SK-N-SH (cell line): ENCODE measurements around the gene C2orf66. TPM values are rescaled to one million over a fixed set of nuclear protein-coding genes. Genes with fewer than 3 reads are reported as not detected.
A peak's percentile ranks its signal among the peaks of the same experiment; 100 is the strongest.

Experiments used
- CTCF ChIA-PET: fragments of 300-600, 350-600 bp; formaldehyde crosslinking; extraction: SDS; loops from one replicate; lab custom pipeline; 2021; lab: Yijun Ruan, JAX
- POLR2A ChIA-PET: fragments of 350-600 bp; sonication (Branson Sonifier 250); formaldehyde crosslinking; extraction: SDS; loops from one replicate; lab custom pipeline; 2020; ENCODE audit warnings: antibody characterized with exemption, inconsistent platforms; lab: Yijun Ruan, JAX
- DNase-seq: peaks from one replicate; pipeline ENCODE4 v3.0.0; 2012
- H2AFZ ChIP-seq: fragments of 200-600 bp; sonication (generic); 2 replicates; pipeline ENCODE4 v1.8.1; 2016; ENCODE audit warnings: antibody characterized with exemption, mild to moderate bottlenecking, low read depth
- H3F3A ChIP-seq: fragments of 200-600 bp; sonication (generic); replicated peaks from 2 replicates; pipeline ENCODE3; 2016; ENCODE audit warnings: antibody characterized with exemption, mild to moderate bottlenecking; ENCODE audit not compliant: insufficient read depth
- H3K27ac ChIP-seq, 2 experiments: fragments of 200-500 bp in 1 of 2; fragments of 200-600 bp in 1 of 2; sonication (Bioruptor generic) in 1 of 2; sonication (generic), shearing (Covaris generic) in 1 of 2; 2 replicates each; pipeline versions ENCODE4 v1.5.1 to v1.6.1; 2014 to 2016; ENCODE audit warnings: low read depth in 2 of 2, inconsistent platforms in 1 of 2, low read length in 1 of 2, mild to moderate bottlenecking in 1 of 2, mixed read lengths in 1 of 2
- H3K27me3 ChIP-seq: fragments of 200-600 bp; sonication (generic), shearing (Covaris generic); 2 replicates; pipeline ENCODE4 v1.6.1; 2016; ENCODE audit warnings: mixed run types; ENCODE audit not compliant: insufficient read depth
- H3K36me3 ChIP-seq, 2 experiments: fragments of 200-500 bp in 1 of 2; fragments of 200-600 bp in 1 of 2; sonication (Bioruptor generic) in 1 of 2; sonication (generic) in 1 of 2; replicated peaks in 1 of 2; 2 replicates each; pipeline versions ENCODE3 to v1.5.1; 2014 to 2016; ENCODE audit warnings: low read length in 1 of 2, mild to moderate bottlenecking in 1 of 2; ENCODE audit not compliant: insufficient read depth in 2 of 2, control insufficient read depth in 1 of 2
- H3K4me1 ChIP-seq, 2 experiments: fragments of 200-500 bp in 1 of 2; fragments of 200-600 bp in 1 of 2; sonication (Bioruptor generic) in 1 of 2; sonication (generic), shearing (Covaris generic) in 1 of 2; 2 replicates each; pipeline versions ENCODE4 v1.5.1 to v1.6.1; 2014 to 2016; ENCODE audit warnings: low read depth in 1 of 2, low read length in 1 of 2, mixed run types in 1 of 2; ENCODE audit not compliant: insufficient read depth in 2 of 2, control insufficient read depth in 1 of 2
- H3K4me2 ChIP-seq: fragments of 200-600 bp; sonication (generic), shearing (Covaris generic); 2 replicates; pipeline ENCODE4 v1.6.1; 2017; ENCODE audit warnings: mixed run types
- H3K4me3 ChIP-seq, 2 experiments: fragments of 200-500 bp in 1 of 2; fragments of 200-600 bp in 1 of 2; sonication (Bioruptor generic) in 1 of 2; sonication (generic), shearing (Covaris generic) in 1 of 2; 2 replicates each; pipeline versions ENCODE4 v1.5.1 to v1.8.1; 2014 to 2016; ENCODE audit warnings: low read depth in 2 of 2, inconsistent platforms in 1 of 2, low read length in 1 of 2, mild to moderate bottlenecking in 1 of 2, mixed read lengths in 1 of 2, moderate library complexity in 1 of 2
- H3K79me2 ChIP-seq: fragments of 200-600 bp; sonication (generic); 2 replicates; pipeline ENCODE4 v1.8.1; 2017; ENCODE audit warnings: mild to moderate bottlenecking; ENCODE audit not compliant: insufficient read depth
- H3K9ac ChIP-seq: fragments of 200-600 bp; sonication (generic); 2 replicates; pipeline ENCODE4 v1.6.1; 2017; ENCODE audit warnings: mixed run types
- H3K9me2 ChIP-seq: fragments of 200-600 bp; sonication (generic); 2 replicates; pipeline ENCODE4 v1.6.1; 2017; ENCODE audit warnings: mixed run types
- H3K9me3 ChIP-seq: fragments of 200-600 bp; sonication (generic); 2 replicates; pipeline ENCODE4 v1.6.1; 2017; ENCODE audit warnings: mixed run types, mild to moderate bottlenecking, moderate library complexity
- H4K20me1 ChIP-seq: fragments of 200-600 bp; sonication (generic); 2 replicates; pipeline ENCODE4 v1.6.1; 2017; ENCODE audit warnings: mild to moderate bottlenecking, mixed run types; ENCODE audit not compliant: insufficient read depth
- CHD2 ChIP-seq: fragments of 150-350 bp; IDR thresholded peaks from 2 replicates; pipeline ENCODE4 v1.6.1; 2018; ENCODE audit warnings: low read length; ENCODE audit not compliant: partially characterized antibody
- ELF1 ChIP-seq: IDR thresholded peaks from 2 replicates; pipeline ENCODE4 v1.4.0; 2012
- EZH2phosphoT487 ChIP-seq: fragments of 200-600 bp; sonication (generic); IDR thresholded peaks from 2 replicates; pipeline ENCODE4 v1.6.1; 2017; ENCODE audit warnings: low read depth, mixed run types, mild to moderate bottlenecking, antibody characterized with exemption, moderate library complexity, borderline replicate concordance
- FOSL2 ChIP-seq: IDR thresholded peaks from 2 replicates; pipeline ENCODE4 v1.4.0; 2012; ENCODE audit warnings: low read depth, mild to moderate bottlenecking, moderate library complexity, borderline replicate concordance
- FOXM1 ChIP-seq: IDR thresholded peaks from 2 replicates; pipeline ENCODE4 v1.4.0; 2012; ENCODE audit warnings: low read depth, mild to moderate bottlenecking
- GABPA ChIP-seq: IDR thresholded peaks from 2 replicates; pipeline ENCODE4 v1.4.0; 2012; ENCODE audit warnings: low read depth, mild to moderate bottlenecking
- GATA2 ChIP-seq: sonication (generic); formaldehyde crosslinking; IDR thresholded peaks from 2 replicates; pipeline ENCODE4 v1.5.0; 2020; ENCODE audit warnings: mild to moderate bottlenecking, missing genetic modification reagents
- JUND ChIP-seq: IDR thresholded peaks from 2 replicates; pipeline ENCODE4 v1.4.0; 2012
- NFIC ChIP-seq: IDR thresholded peaks from 2 replicates; pipeline ENCODE4 v1.4.0; 2012; ENCODE audit warnings: borderline replicate concordance
- NRF1 ChIP-seq: IDR thresholded peaks from 2 replicates; pipeline ENCODE4 v1.6.1; 2012; ENCODE audit warnings: low read depth, mild to moderate bottlenecking, low read length
- POLR2AphosphoS5 ChIP-seq: IDR thresholded peaks from 2 replicates; pipeline ENCODE4 v1.6.1; 2012; ENCODE audit warnings: low read depth, low read length
- RFX5 ChIP-seq: IDR thresholded peaks from 2 replicates; pipeline ENCODE4 v1.6.1; 2012; ENCODE audit warnings: mild to moderate bottlenecking, improper control_type of control experiment, low read length
- SIN3A ChIP-seq: IDR thresholded peaks from 2 replicates; pipeline ENCODE4 v1.6.1; 2012; ENCODE audit warnings: low read depth, mild to moderate bottlenecking, low read length, moderate library complexity, borderline replicate concordance
- TAF1 ChIP-seq: IDR thresholded peaks from 2 replicates; pipeline ENCODE4 v1.6.1; 2012; ENCODE audit warnings: low read depth, mild to moderate bottlenecking, low read length, moderate library complexity, borderline replicate concordance
- TEAD4 ChIP-seq: IDR thresholded peaks from 2 replicates; pipeline ENCODE4 v1.4.0; 2012; ENCODE audit warnings: mild to moderate bottlenecking, borderline replicate concordance; ENCODE audit not compliant: insufficient read depth
- USF2 ChIP-seq: fragments of 150-350 bp; IDR thresholded peaks from 2 replicates; pipeline ENCODE4 v1.6.1; 2017; ENCODE audit warnings: antibody characterized with exemption, low read length, low read depth, borderline replicate concordance
- YY1 ChIP-seq: IDR thresholded peaks from 2 replicates; pipeline ENCODE4 v1.4.0; 2012; ENCODE audit warnings: low read depth, mild to moderate bottlenecking
- WGBS: methylation state at CpG from one replicate; pipeline ENCODE4 v1.1.6; 2017; ENCODE audit warnings: low lambda C conversion rate; 5-methylcytosine and 5-hydroxymethylcytosine counted together
- polyA plus RNA-seq, 3 experiments: library from polyadenylated mRNA; depleted of rRNA; stranded (reverse); fragments of >200 nt; gene quantifications; 2 replicates each; pipeline ENCODE4 v1.2.3, GENCODE V29; 2012
- TF ChIP-seq, protein P1 (sequence below): fragments of 150-350 bp; IDR thresholded peaks from 2 replicates; pipeline ENCODE4 v1.6.1; 2016; ENCODE audit warnings: mild to moderate bottlenecking, low read depth, low read length
- TF ChIP-seq, protein P2 (sequence below): fragments of 200-600 bp; sonication (generic); IDR thresholded peaks from 2 replicates; pipeline ENCODE4 v1.6.1; 2017; ENCODE audit warnings: antibody characterized with exemption, mild to moderate bottlenecking, moderate library complexity
- TF ChIP-seq, protein P3 (sequence below): IDR thresholded peaks from 2 replicates; pipeline ENCODE4 v1.4.0; 2012; ENCODE audit warnings: low read depth, borderline replicate concordance

The C2orf66 gene
- polyA plus RNA-seq, 1 of the 3 experiments (the other 2 are of a cell fraction): 0.64 TPM

DNA sequence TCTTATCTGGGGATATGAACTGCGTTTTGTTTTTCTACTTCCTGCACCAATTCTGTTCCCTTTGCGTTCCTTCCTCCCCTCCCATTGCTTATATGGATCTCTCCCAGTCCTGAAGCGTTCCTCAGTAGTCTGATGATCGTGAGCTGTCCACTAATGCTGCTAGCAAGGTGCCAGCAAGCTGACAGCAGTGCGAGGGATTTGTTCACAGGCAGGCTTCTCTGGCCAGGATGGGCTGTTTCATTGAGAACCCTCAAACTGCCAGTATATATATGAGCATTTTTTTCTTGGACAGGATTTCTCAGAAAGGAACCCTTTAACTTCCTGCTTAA, 49.8 kb downstream of the C2orf66 start:
- H3F3A ChIP-seq: no peaks in the 10 kb centered on the region
- no peak overlapping the region for H3K4me3 ChIP-seq
- no peaks in the 10 kb centered on the region for H3K79me2 ChIP-seq
- H3K9ac ChIP-seq: no peak overlapping the region
- ChIA-PET CTCF (interaction anchor here (0.7 to 2.4 kb wide), 11 partner anchors 11 to 691 kb away, joined by 3 to 5 read pairs (median 3); partner anchors contain the start of gene DNAH7), POLR2A (no interaction called here)
- TF ChIP-seq, protein P1, sequence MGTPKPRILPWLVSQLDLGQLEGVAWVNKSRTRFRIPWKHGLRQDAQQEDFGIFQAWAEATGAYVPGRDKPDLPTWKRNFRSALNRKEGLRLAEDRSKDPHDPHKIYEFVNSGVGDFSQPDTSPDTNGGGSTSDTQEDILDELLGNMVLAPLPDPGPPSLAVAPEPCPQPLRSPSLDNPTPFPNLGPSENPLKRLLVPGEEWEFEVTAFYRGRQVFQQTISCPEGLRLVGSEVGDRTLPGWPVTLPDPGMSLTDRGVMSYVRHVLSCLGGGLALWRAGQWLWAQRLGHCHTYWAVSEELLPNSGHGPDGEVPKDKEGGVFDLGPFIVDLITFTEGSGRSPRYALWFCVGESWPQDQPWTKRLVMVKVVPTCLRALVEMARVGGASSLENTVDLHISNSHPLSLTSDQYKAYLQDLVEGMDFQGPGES: no peak
- TF ChIP-seq NRF1 (no peak), TEAD4 (no peak), YY1 (no peak), GABPA (no peak), USF2 (no peak), JUND (no peak), GATA2 (CRISPR knock-in tag) (no peak), RFX5 (no peak), NFIC (no peak), POLR2AphosphoS5 (no peak), EZH2phosphoT487 (no peak), SIN3A (no peak), FOXM1 (no peak), TAF1 (no peak), FOSL2 (no peak), ELF1 (no peak), CHD2 (no peak)
- TF ChIP-seq, protein P2, sequence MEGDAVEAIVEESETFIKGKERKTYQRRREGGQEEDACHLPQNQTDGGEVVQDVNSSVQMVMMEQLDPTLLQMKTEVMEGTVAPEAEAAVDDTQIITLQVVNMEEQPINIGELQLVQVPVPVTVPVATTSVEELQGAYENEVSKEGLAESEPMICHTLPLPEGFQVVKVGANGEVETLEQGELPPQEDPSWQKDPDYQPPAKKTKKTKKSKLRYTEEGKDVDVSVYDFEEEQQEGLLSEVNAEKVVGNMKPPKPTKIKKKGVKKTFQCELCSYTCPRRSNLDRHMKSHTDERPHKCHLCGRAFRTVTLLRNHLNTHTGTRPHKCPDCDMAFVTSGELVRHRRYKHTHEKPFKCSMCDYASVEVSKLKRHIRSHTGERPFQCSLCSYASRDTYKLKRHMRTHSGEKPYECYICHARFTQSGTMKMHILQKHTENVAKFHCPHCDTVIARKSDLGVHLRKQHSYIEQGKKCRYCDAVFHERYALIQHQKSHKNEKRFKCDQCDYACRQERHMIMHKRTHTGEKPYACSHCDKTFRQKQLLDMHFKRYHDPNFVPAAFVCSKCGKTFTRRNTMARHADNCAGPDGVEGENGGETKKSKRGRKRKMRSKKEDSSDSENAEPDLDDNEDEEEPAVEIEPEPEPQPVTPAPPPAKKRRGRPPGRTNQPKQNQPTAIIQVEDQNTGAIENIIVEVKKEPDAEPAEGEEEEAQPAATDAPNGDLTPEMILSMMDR: no peak
- TF ChIP-seq, protein P3, sequence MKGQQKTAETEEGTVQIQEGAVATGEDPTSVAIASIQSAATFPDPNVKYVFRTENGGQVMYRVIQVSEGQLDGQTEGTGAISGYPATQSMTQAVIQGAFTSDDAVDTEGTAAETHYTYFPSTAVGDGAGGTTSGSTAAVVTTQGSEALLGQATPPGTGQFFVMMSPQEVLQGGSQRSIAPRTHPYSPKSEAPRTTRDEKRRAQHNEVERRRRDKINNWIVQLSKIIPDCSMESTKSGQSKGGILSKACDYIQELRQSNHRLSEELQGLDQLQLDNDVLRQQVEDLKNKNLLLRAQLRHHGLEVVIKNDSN: no peak
- H3K27ac ChIP-seq: 0 out of 4 replicates have a peak overlapping the region, but pooled peaks of 1 of the 2 experiments have one; percentile 8
- 72% methylated on average over 5 of the region's 5 CpGs for WGBS
- no peaks in the 10 kb centered on the region for H3K27me3 ChIP-seq
- DNase-seq: no peak
- no peaks in the 10 kb centered on the region for H4K20me1 ChIP-seq
- no peak overlapping the region for H3K4me2 ChIP-seq
- no peaks in the 10 kb centered on the region; the same call in 1 of the 2 replicates for H3K9me3 ChIP-seq
- no peak overlapping the region for H2AFZ ChIP-seq
- H3K9me2 ChIP-seq: no peaks in the 10 kb centered on the region
- H3K36me3 ChIP-seq: peaks cover 13 to 20% of the 10 kb centered on the region in 2 experiments
- no peaks in the 10 kb centered on the region; a peak in 1 of 4 replicates for H3K4me1 ChIP-seq
